CD14-positive monocyte (primary cell): ENCODE results near the gene USP9X. TPM values are rescaled to one million over a fixed set of nuclear protein-coding genes. Genes with fewer than 3 reads are reported as not detected.

Experiments used
- DNase-seq, 3 donors: peaks; one replicate each; pipeline ENCODE4 v3.0.0-alpha.2; 2011 to 2022
- H2AFZ ChIP-seq: 2 replicates; pipeline ENCODE4 v1.6.0; 2012; ENCODE audit warnings: mild to moderate bottlenecking, low read depth, low read length, inconsistent platforms; ENCODE audit not compliant: insufficient read depth, poor library complexity, severe bottlenecking
- H3K27ac ChIP-seq, 2 donors: 1 replicate in 1 of 2; 2 replicates in 1 of 2; pipeline ENCODE4 v1.5.1; 2012 to 2013; ENCODE audit warnings: low read length in 2 of 2, control low read depth in 1 of 2, inconsistent platforms in 1 of 2, low read depth in 1 of 2, mild to moderate bottlenecking in 1 of 2
- H3K27me3 ChIP-seq, 2 donors: one replicate each; pipeline versions ENCODE4 v1.6.0 to v1.6.1; 2011 to 2013; ENCODE audit warnings: low read length in 2 of 2; ENCODE audit not compliant: control insufficient read depth in 2 of 2, insufficient read depth in 2 of 2
- H3K36me3 ChIP-seq, 2 donors: replicated peaks in 1 of 2; 1 replicate in 1 of 2; 2 replicates in 1 of 2; pipeline versions ENCODE4 v1.5.1 to v1.6.1; 2012 to 2013; ENCODE audit warnings: low read length in 2 of 2, control low read depth in 1 of 2, inconsistent platforms in 1 of 2, mild to moderate bottlenecking in 1 of 2; ENCODE audit not compliant: insufficient read depth in 2 of 2, control insufficient read depth in 1 of 2
- H3K4me1 ChIP-seq, 2 donors: 1 replicate in 1 of 2; 2 replicates in 1 of 2; pipeline versions ENCODE4 v1.5.1 to v1.6.1; 2012 to 2013; ENCODE audit warnings: low read length in 2 of 2, control low read depth in 1 of 2, inconsistent platforms in 1 of 2, mild to moderate bottlenecking in 1 of 2, moderate library complexity in 1 of 2; ENCODE audit not compliant: insufficient read depth in 2 of 2, control insufficient read depth in 1 of 2
- H3K4me2 ChIP-seq: replicated peaks from 2 replicates; pipeline ENCODE3; 2012; ENCODE audit warnings: low read length, moderate library complexity, mild to moderate bottlenecking; ENCODE audit not compliant: poor library complexity, severe bottlenecking; ENCODE audit errors: extremely low read depth
- H3K4me3 ChIP-seq, 3 experiments: fragments of 200-600 bp in 1 of 3; sonication (generic) in 1 of 3; replicated peaks in 1 of 3; 1 replicate in 2 of 3; 2 replicates in 1 of 3; pipeline ENCODE4 v1.5.1; 2011 to 2013; ENCODE audit warnings: low read length in 3 of 3, mild to moderate bottlenecking in 3 of 3, control low read depth in 2 of 3, low read depth in 2 of 3, inconsistent platforms in 1 of 3, moderate library complexity in 1 of 3
- H3K79me2 ChIP-seq: 2 replicates; pipeline ENCODE4 v1.6.0; 2012; ENCODE audit warnings: mild to moderate bottlenecking, control low read depth, inconsistent platforms, low read length, moderate library complexity; ENCODE audit not compliant: insufficient read depth
- H3K9ac ChIP-seq: 2 replicates; pipeline ENCODE4 v1.6.0; 2017; ENCODE audit warnings: low read length, mild to moderate bottlenecking; ENCODE audit not compliant: insufficient read depth, poor library complexity, severe bottlenecking
- H3K9me3 ChIP-seq, 2 donors: replicated peaks in 1 of 2; 1 replicate in 1 of 2; 2 replicates in 1 of 2; pipeline versions ENCODE4 v1.5.1 to v1.6.1; 2012 to 2013; ENCODE audit warnings: low read length in 2 of 2, control low read depth in 1 of 2; ENCODE audit not compliant: control insufficient read depth in 1 of 2, insufficient read depth in 1 of 2
- H4K20me1 ChIP-seq: 2 replicates; pipeline ENCODE4 v1.6.0; 2012; ENCODE audit warnings: mild to moderate bottlenecking, low read length, control low read depth, moderate library complexity; ENCODE audit not compliant: insufficient read depth
- H3K27ac Mint-ChIP-seq, 7 donors: one replicate each; pipeline ENCODE4 v1.8.0; 2020; ENCODE audit warnings: mild to moderate bottlenecking in 7 of 7, mixed read lengths in 7 of 7, moderate library complexity in 6 of 7, inconsistent platforms in 2 of 7
- H3K27me3 Mint-ChIP-seq, 3 donors: one replicate each; pipeline ENCODE4 v1.8.0; 2021 to 2022; ENCODE audit warnings: low read depth in 3 of 3, mild to moderate bottlenecking in 3 of 3, mixed read lengths in 3 of 3, moderate library complexity in 3 of 3, inconsistent platforms in 1 of 3
- H3K36me3 Mint-ChIP-seq, 2 donors: one replicate each; pipeline ENCODE4 v1.8.0; 2020; ENCODE audit warnings: mixed read lengths in 2 of 2, inconsistent platforms in 1 of 2, mild to moderate bottlenecking in 1 of 2
- H3K4me1 Mint-ChIP-seq: one replicate; pipeline ENCODE4 v1.8.0; 2020; ENCODE audit warnings: mild to moderate bottlenecking, mixed read lengths
- H3K4me3 Mint-ChIP-seq, 2 donors: one replicate each; pipeline ENCODE4 v1.8.0; 2020; ENCODE audit warnings: mild to moderate bottlenecking in 2 of 2, mixed read lengths in 2 of 2, moderate library complexity in 1 of 2
- H3K9me3 Mint-ChIP-seq, 7 donors: one replicate each; pipeline ENCODE4 v1.8.0; 2020 to 2022; ENCODE audit warnings: mixed read lengths in 7 of 7, mild to moderate bottlenecking in 6 of 7, moderate library complexity in 6 of 7, inconsistent platforms in 2 of 7
- WGBS: methylation state at CpG from one replicate; pipeline ENCODE4 v1.1.5; 2013; ENCODE audit warnings: missing lambda C conversion rate; ENCODE audit not compliant: insufficient coverage; 5-methylcytosine and 5-hydroxymethylcytosine counted together
- intact Hi-C, 2 donors: fragments of 100-400 bp; cut with micrococcal nuclease; formaldehyde crosslinking; loops; one replicate each; pipeline versions ENCODE4 v1.15.0 to v1.15.1; 2023
- polyA plus RNA-seq, 3 donors: library from polyadenylated mRNA; depleted of rRNA in 1 of 3; unstranded in 2 of 3; stranded (reverse) in 1 of 3; fragments of 300-500 nt in 2 of 3; fragments of >200 nt in 1 of 3; fragmentation: Illumina TruSeq in 2 of 3; gene quantifications; 1 replicate in 2 of 3; 2 replicates in 1 of 3; pipeline ENCODE4 v1.2.3, GENCODE V29; 2012 to 2021
- TF ChIP-seq, protein P1 (sequence below): fragments of 200-600 bp; IDR thresholded peaks from one replicate; pipeline ENCODE4 v1.8.0; 2022; ENCODE audit warnings: antibody characterized with exemption, mild to moderate bottlenecking

USP9X gene
- polyA plus RNA-seq, 3 donors: 8.3 to 16.1 (median 9.6) TPM

DNA sequence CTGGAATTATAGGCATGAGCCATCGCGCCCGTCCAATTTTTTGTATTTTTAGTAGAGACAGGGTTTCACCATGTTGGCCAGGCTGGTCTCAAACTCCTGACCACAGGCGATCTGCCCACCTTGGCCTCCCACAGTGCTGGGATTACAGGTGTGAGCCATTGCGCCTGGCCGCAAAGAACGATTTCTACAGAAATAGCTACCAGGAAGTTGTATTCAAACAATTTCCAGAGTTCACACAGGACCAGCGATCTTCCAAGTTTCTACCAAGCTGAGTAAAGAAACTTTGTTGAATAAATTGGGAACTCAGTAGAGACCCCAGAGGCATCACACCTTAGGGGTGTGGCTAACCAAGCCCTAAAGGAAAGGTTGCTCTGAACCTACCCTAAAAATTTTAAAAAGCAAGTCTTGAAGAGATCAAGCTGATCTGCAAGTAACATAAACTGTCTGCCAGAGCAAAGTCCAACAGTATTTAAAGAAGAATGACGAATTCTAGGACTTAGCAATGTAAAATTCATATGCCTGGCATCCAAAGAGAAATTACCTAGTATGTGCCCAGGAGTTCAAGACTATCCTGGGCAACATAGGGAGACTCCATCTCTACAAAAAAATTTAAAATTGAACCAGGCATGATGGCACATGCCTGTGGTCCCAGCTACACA lies 48.4 kb upstream of the USP9X start:
- H3K36me3 Mint-ChIP-seq: no peaks in the 10 kb centered on the region
- H3K27ac Mint-ChIP-seq: no peak overlapping the region
- WGBS: 100% methylated on average over 1 of the region's 9 CpGs
- Histone ChIP-seq H3K27me3 (no peaks in the 10 kb centered on the region), H4K20me1 (no peaks in the 10 kb centered on the region), H3K4me3 (no peak overlapping the region), H2AFZ (no peak overlapping the region), H3K9ac (no peak overlapping the region), H3K9me3 (peaks cover 0 to 6% of the 10 kb centered on the region in 2 donors), H3K36me3 (no peaks in the 10 kb centered on the region), H3K27ac (no peak overlapping the region), H3K4me1 (no peaks in the 10 kb centered on the region), H3K79me2 (no peaks in the 10 kb centered on the region), H3K4me2 (no peak overlapping the region)
- TF ChIP-seq, protein P1, sequence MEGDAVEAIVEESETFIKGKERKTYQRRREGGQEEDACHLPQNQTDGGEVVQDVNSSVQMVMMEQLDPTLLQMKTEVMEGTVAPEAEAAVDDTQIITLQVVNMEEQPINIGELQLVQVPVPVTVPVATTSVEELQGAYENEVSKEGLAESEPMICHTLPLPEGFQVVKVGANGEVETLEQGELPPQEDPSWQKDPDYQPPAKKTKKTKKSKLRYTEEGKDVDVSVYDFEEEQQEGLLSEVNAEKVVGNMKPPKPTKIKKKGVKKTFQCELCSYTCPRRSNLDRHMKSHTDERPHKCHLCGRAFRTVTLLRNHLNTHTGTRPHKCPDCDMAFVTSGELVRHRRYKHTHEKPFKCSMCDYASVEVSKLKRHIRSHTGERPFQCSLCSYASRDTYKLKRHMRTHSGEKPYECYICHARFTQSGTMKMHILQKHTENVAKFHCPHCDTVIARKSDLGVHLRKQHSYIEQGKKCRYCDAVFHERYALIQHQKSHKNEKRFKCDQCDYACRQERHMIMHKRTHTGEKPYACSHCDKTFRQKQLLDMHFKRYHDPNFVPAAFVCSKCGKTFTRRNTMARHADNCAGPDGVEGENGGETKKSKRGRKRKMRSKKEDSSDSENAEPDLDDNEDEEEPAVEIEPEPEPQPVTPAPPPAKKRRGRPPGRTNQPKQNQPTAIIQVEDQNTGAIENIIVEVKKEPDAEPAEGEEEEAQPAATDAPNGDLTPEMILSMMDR: no peak
- H3K4me1 Mint-ChIP-seq: peaks cover 7% of the 10 kb centered on the region
- no peak for DNase-seq
- H3K27me3 Mint-ChIP-seq: peaks cover 0 to 14% (median 0%) of the 10 kb centered on the region in 3 donors
- H3K4me3 Mint-ChIP-seq: no peak overlapping the region
- intact Hi-C loops: loop anchor here in 1 of 2 donors (10.0 kb wide), 1 partner anchor 48 kb away; the partner anchor contains the start of gene USP9X
- peaks cover 0 to 18% (median 0%) of the 10 kb centered on the region in 7 donors for H3K9me3 Mint-ChIP-seq

DNA sequence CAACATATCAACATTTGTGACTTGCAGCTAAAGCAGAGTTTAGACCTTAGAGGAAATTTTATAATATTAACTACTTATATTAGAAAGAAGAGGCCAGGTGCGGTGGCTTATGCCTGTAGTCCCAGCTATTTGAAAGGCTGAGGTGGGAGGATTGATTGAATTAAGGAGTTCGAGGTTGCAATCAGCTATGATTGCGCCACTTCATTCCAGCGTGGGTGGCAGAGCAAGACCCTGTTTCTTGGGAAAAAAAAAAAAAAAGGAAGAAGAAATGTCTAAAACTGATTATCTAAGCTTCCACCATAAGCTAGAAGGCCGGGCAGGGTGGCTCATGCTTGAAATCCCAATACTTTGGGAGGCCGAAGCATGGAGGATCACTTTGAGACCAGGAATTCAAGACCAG lies 42.0 kb upstream of the USP9X start:
- no peaks in the 10 kb centered on the region for H3K36me3 Mint-ChIP-seq
- no peaks in the 10 kb centered on the region for H3K9me3 ChIP-seq
- H4K20me1 ChIP-seq: no peaks in the 10 kb centered on the region
- WGBS: no CpG with 5 or more reads among the region's 6 CpGs
- no peak overlapping the region for H3K27ac Mint-ChIP-seq
- no peak overlapping the region for H2AFZ ChIP-seq
- peaks cover 17% of the 10 kb centered on the region for H3K4me1 Mint-ChIP-seq
- no peak overlapping the region for H3K9ac ChIP-seq
- no peaks in the 10 kb centered on the region for H3K36me3 ChIP-seq
- intact Hi-C loops: no loop called here
- peaks cover 0 to 3% (median 0%) of the 10 kb centered on the region in 7 donors for H3K9me3 Mint-ChIP-seq
- no peak overlapping the region for H3K4me3 ChIP-seq
- H3K4me2 ChIP-seq: no peak overlapping the region
- H3K27ac ChIP-seq: no peak overlapping the region
- H3K27me3 ChIP-seq: no peaks in the 10 kb centered on the region
- no peak overlapping the region for H3K4me3 Mint-ChIP-seq
- no peaks in the 10 kb centered on the region for H3K4me1 ChIP-seq
- peaks cover 0 to 26% (median 1%) of the 10 kb centered on the region in 3 donors for H3K27me3 Mint-ChIP-seq
- no peak for DNase-seq
- TF ChIP-seq, protein P1: no peak
- H3K79me2 ChIP-seq: no peaks in the 10 kb centered on the region
